TTC549 (cell line): ENCODE data around the gene PRAMEF6.
A peak's percentile ranks its signal among the peaks of the same experiment; 100 is the strongest.
"Not testable (repeated sequence)": the region's sequence is repeated elsewhere in the genome, so short reads cannot be mapped to it uniquely, and the experiment has no call there.

Source experiments
- FAIRE-seq: peaks from 2 replicates; lab custom pipeline; 2012; peaks lifted over from hg19 to GRCh38; lab: Jason Lieb, UNC

The PRAMEF6 gene

GRCh38 chr1:12947480-12947879 lies at the start of gene PRAMEF6:
PRAMEF6 (minus strand) TSS chr1:12947580; CDS start chr1:12942518, 5,062 bp downstream.
- FAIRE-seq, result not testable (repeated sequence)

GRCh38 chr1:12924368-12924767 lies 23.0 kb downstream of the PRAMEF6 start:
- FAIRE-seq, result not testable (repeated sequence)

GRCh38 chr1:12921749-12922148 lies 25.6 kb downstream of the PRAMEF6 start:
- FAIRE-seq, result peak; percentile 33

GRCh38 chr1:12916310-12916709 lies 31.1 kb downstream of the PRAMEF6 start, which contains the start of gene PRAMEF7:
PRAMEF7 (plus strand) TSS chr1:12916610; CDS start chr1:12917693, 1,083 bp downstream.
- FAIRE-seq, result not testable (repeated sequence)

DNA sequence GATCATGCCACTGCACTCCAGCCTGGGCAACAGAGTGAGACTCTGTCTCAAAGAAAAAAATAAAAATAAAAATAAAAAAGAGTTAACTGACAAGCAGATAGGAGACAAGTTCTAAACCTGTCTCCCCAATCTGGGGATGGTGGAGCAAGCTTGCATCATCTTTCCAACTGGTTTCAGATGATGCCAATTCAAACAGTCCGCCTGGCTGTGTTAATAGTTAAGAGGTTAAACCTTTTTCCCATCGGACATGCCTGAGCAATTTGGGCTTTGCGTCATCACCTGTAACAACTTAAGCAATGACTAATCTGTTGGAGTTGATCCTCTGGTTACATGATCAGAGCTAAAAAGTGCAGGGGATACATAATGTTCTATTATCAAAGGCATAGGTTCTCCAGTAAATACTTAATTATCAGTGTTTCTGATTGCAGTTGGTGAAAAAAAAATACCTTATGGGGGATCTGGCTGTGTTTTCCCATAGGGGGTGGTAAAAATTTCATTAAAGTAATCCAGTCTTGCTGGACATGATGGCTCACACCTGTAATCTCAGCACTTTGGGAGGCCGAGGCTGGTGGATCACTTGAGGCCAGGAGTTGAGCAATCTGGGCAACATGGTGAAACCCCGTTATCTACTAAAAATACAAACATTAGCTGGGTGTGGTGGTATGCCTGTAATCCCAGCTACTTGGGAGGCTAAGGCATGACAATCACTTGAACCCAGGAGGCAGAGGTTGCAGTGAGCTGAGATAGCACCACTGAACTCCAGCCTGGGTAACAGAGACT lies 43.4 kb downstream of the PRAMEF6 start:
- FAIRE-seq, result not testable (repeated sequence)

DNA sequence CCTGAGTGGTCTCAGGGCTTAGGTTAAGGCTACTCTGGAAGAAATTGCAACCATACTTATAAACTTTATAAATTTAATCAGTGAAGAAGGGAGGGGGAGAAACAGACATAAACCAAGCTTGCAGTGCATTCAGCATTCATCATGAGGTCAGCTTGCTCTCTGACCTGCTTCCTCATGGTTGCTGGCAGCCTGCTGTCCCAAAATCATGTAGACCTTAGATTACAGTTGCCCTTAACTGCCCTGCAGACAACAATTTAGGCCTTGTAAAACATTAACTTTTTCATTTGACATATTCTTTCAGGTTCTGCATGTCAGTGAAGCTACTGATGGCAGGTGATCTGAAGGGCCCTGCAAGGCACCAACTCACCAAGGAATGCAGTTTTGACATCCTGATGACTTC lies 48.2 kb downstream of the PRAMEF6 start:
- not testable (repeated sequence) for FAIRE-seq

DNA sequence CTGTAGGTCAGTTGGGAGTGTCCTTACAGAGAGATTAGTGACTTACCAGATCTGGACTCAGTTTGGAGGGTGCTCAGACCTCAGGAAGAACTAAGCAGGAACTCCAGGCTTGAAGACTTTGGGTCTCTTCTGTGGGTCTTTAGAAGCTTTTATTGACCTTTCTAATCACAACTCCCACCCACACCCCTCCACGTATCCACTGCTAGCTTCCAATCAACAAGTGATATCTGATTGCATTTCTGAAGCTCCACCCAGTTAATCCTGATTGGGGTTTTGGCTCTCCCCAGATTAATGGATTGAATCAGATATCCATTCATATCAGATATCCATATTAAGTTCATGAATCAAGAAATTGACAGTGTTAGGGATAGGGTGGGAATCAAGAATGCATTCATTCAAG lies 49.2 kb downstream of the PRAMEF6 start, which contains the start of gene PRAMEF10:
TSS of gene PRAMEF10 (minus strand) at position 101 of the 400 bp plus-strand sequence. CDS start 2,423 bp downstream, outside the sequence.
- not testable (repeated sequence) for FAIRE-seq
